PFSK-1 (cell line): ENCODE measurements around the gene IGSF11.

Source experiments
- FOXP2 ChIP-seq: optimal IDR thresholded peaks from 2 replicates; pipeline ENCODE3; 2011; ENCODE audit warnings: borderline replicate concordance, control low read depth, inconsistent platforms; ENCODE audit not compliant: insufficient read depth; ENCODE audit errors: extremely low read length, extremely low read depth
- POLR2AphosphoS5 ChIP-seq: IDR thresholded peaks from 2 replicates; pipeline ENCODE4 v1.6.1; 2012; ENCODE audit warnings: low read depth, mild to moderate bottlenecking, control low read depth, low read length, moderate library complexity
- REST ChIP-seq, 2 experiments: IDR thresholded peaks; 2 replicates each; pipeline versions ENCODE4 v1.6.1 to v1.8.0; 2011 to 2012; ENCODE audit warnings: low read depth in 2 of 2, low read length in 2 of 2, control low read depth in 1 of 2, inconsistent platforms in 1 of 2, mild to moderate bottlenecking in 1 of 2, moderate library complexity in 1 of 2; ENCODE audit not compliant: insufficient read depth in 1 of 2
- SIN3A ChIP-seq: IDR thresholded peaks from 2 replicates; pipeline ENCODE4 v1.6.1; 2012; ENCODE audit warnings: mild to moderate bottlenecking, low read length, moderate library complexity, borderline replicate concordance; ENCODE audit not compliant: insufficient read depth
- TAF1 ChIP-seq: IDR thresholded peaks from 2 replicates; pipeline ENCODE4 v1.6.1; 2012; ENCODE audit warnings: low read length, control low read depth, borderline replicate concordance; ENCODE audit not compliant: insufficient read depth

IGSF11 gene

GRCh38 chr3:119033393-119034255 lies 1.0 kb downstream of the IGSF11 start:
- TF ChIP-seq FOXP2 (no peak), POLR2AphosphoS5 (no peak), REST (IDR thresholded peaks at IDR 0.05; ENCODE audit: insufficient read depth in 1 of 2, low read depth in 2 of 2, low read length in 2 of 2) (no peak), TAF1 (no peak), SIN3A (no peak)

- TF ChIP-seq POLR2AphosphoS5 (no peak), TAF1 (no peak), REST (IDR thresholded peaks at IDR 0.05; ENCODE audit: insufficient read depth in 1 of 2, low read depth in 2 of 2, low read length in 2 of 2) (no peak), SIN3A (no peak), FOXP2 (no peak)
These were observed 9.4 kb downstream of the IGSF11 start for GRCh38 chr3:119025171-119025795.

GRCh38 chr3:119019767-119020518 lies 14.7 kb downstream of the IGSF11 start:
- TF ChIP-seq SIN3A = no peak
- TF ChIP-seq REST (IDR thresholded peaks at IDR 0.05; ENCODE audit: insufficient read depth in 1 of 2, low read depth in 2 of 2, low read length in 2 of 2) = no peak
- no peak for TF ChIP-seq POLR2AphosphoS5

GRCh38 chr3:119018690-119019463 lies 15.8 kb downstream of the IGSF11 start:
- TF ChIP-seq TAF1 = no peak
- TF ChIP-seq SIN3A = no peak
- no peak for TF ChIP-seq REST (IDR thresholded peaks at IDR 0.05; ENCODE audit: insufficient read depth in 1 of 2, low read depth in 2 of 2, low read length in 2 of 2)
- TF ChIP-seq POLR2AphosphoS5 = no peak
- no peak for TF ChIP-seq FOXP2
